ENCODE measurements around the gene CEP20. TPM values are rescaled to one million over a fixed set of nuclear protein-coding genes. Genes with fewer than 3 reads are reported as not detected.

CEP20 gene
- total and polyA plus RNA-seq, 2 of the 8 experiments (the other 6 are each of a cell fraction or from before 2014, with no cell fraction given), result 16.2 to 49.0 TPM

DNA sequence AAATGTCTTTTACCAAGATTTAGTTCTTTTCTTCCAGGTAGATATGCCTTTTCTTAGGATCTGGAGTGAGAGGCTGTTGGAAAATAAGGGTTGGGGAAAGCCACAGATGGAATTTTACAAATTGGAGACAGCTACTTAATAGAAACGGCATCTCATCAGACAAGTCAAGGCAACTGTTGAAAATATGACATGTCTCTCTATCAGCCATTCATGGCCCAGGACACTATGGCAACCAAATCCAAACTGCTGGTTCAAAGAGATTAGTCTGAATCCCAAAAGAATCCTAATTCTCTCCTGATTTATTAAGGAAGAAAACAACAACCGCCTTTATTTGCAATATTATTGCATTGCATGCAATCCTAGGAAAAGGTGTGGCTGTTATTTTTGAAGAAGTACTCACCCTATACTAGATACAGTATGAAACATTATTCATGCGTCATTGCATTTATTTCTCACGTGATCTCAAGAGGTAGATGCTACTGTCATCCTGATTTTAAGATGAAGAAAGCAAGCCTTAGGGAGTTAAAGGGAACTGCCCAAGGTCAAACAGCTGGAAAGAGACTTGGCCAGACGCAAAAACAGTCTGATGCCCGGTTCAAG, 12.6 kb upstream of the CEP20 start (continued):
- TF ChIP-seq CHD7 (IDR thresholded peaks at IDR 0.05; ENCODE audit: insufficient replicate concordance, low read length) (no peak), KDM1A (IDR thresholded peaks at IDR 0.05; ENCODE audit: borderline replicate concordance, low read length) (no peak), RBBP5 (IDR thresholded peaks at IDR 0.05; ENCODE audit: borderline replicate concordance, low read depth, low read length) (no peak), KDM5A (IDR thresholded peaks at IDR 0.05; ENCODE audit: low read length) (no peak), POLR2AphosphoS5 (IDR thresholded peaks at IDR 0.05; ENCODE audit: low read depth, low read length) (no peak), TCF12 (IDR thresholded peaks at IDR 0.05; ENCODE audit: low read depth, low read length) (no peak)
- TF ChIP-seq, protein P1, sequence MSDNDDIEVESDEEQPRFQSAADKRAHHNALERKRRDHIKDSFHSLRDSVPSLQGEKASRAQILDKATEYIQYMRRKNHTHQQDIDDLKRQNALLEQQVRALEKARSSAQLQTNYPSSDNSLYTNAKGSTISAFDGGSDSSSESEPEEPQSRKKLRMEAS (IDR thresholded peaks at IDR 0.05), result no peak
